C4-2B (cell line): ENCODE data around the gene NDUFB5.
"Not testable (repeated sequence)": the region's sequence is repeated elsewhere in the genome, so short reads cannot be mapped to it uniquely, and the experiment has no call there.

Experiments used
- H3K27ac ChIP-seq: fragments of 450-650 bp; 2 replicates; pipeline ENCODE4 v1.5.1; 2017
- CTCF ChIP-seq: fragments of 450-650 bp; conservative IDR thresholded peaks from 2 replicates; pipeline ENCODE4 v1.5.1; 2017; ENCODE audit warnings: mild to moderate bottlenecking
- ZFX ChIP-seq: fragments of 450-650 bp; IDR thresholded peaks from 2 replicates; pipeline ENCODE4 v1.6.1; 2017

The NDUFB5 gene

GRCh38 chr3:179640469-179640868, 35.9 kb downstream of the NDUFB5 start:
- TF ChIP-seq ZFX (no peak), CTCF (no peak)
- H3K27ac ChIP-seq = no peak overlapping the region

- TF ChIP-seq ZFX (no peak), CTCF (no peak)
Measured at GRCh38 chr3:179642871-179643270, 38.3 kb downstream of the NDUFB5 start.

GRCh38 chr3:179643837-179644236, 39.2 kb downstream of the NDUFB5 start:
- H3K27ac ChIP-seq = not testable (repeated sequence)

More at GRCh38 chr3:179642871-179643270, 38.3 kb downstream of the NDUFB5 start:
- no peak overlapping the region for H3K27ac ChIP-seq

GRCh38 chr3:179646177-179646576, 41.6 kb downstream of the NDUFB5 start:
- no peak for TF ChIP-seq ZFX
- TF ChIP-seq CTCF = no peak
- no peak overlapping the region for H3K27ac ChIP-seq

- TF ChIP-seq ZFX (no peak), CTCF (no peak)
- H3K27ac ChIP-seq = peak overlapping the region; percentile 87; the same call in 1 of the 2 replicates
Measured at GRCh38 chr3:179651687-179652446, 47.3 kb downstream of the NDUFB5 start.

- H3K27ac ChIP-seq = peak within 1 kb of the TSS; percentile 87
- TF ChIP-seq ZFX (no peak), CTCF (peak; percentile 43)
Measured at GRCh38 chr3:179652447-179653095, 48.0 kb downstream of the NDUFB5 start, which contains the start of gene USP13. TSS of gene USP13 (plus strand) at chr3:179653040. CDS start at chr3:179653226, 186 bp downstream.

- peak; percentile 30 for TF ChIP-seq CTCF
- peak; percentile 92 for TF ChIP-seq ZFX
- H3K27ac ChIP-seq = peak overlapping the region; percentile 87
Measured at GRCh38 chr3:179653096-179653797, 48.7 kb downstream of the NDUFB5 start.
